HEK293 (cell line): ENCODE data around the gene RLN3.

Experiments
- BCL11B ChIP-seq: fragments of 450-650 bp; formaldehyde crosslinking; IDR thresholded peaks from 2 replicates; pipeline ENCODE4 v1.5.1; 2016; ENCODE audit warnings: low read depth, missing biosample characterization, missing genetic modification characterization
- FEZF1 ChIP-seq: fragments of 450-650 bp; formaldehyde crosslinking; IDR thresholded peaks from 2 replicates; pipeline ENCODE4 v1.5.1; 2016; ENCODE audit warnings: missing biosample characterization, missing genetic modification characterization
- ZBTB7A ChIP-seq: fragments of 450-650 bp; formaldehyde crosslinking; IDR thresholded peaks from 2 replicates; pipeline ENCODE4 v1.5.1; 2016; ENCODE audit warnings: low read depth, missing biosample characterization, missing genetic modification characterization
- ZFP3 ChIP-seq: fragments of 450-650 bp; formaldehyde crosslinking; IDR thresholded peaks from 2 replicates; pipeline ENCODE4 v1.5.1; 2016; ENCODE audit warnings: low read depth, missing biosample characterization, missing genetic modification characterization
- ZFP37 ChIP-seq: fragments of 450-650 bp; formaldehyde crosslinking; IDR thresholded peaks from 2 replicates; pipeline ENCODE4 v1.5.1; 2016; ENCODE audit warnings: missing biosample characterization, missing genetic modification characterization
- ZNF146 ChIP-seq: fragments of 450-650 bp; formaldehyde crosslinking; IDR thresholded peaks from 2 replicates; pipeline ENCODE4 v1.5.1; 2016; ENCODE audit warnings: missing biosample characterization, missing genetic modification characterization
- ZNF175 ChIP-seq: fragments of 450-650 bp; formaldehyde crosslinking; IDR thresholded peaks from 2 replicates; pipeline ENCODE4 v1.5.1; 2016; ENCODE audit warnings: missing biosample characterization, missing genetic modification characterization
- ZNF302 ChIP-seq: fragments of 450-650 bp; formaldehyde crosslinking; IDR thresholded peaks from 2 replicates; pipeline ENCODE4 v1.5.1; 2016; ENCODE audit warnings: missing biosample characterization, missing genetic modification characterization, low read depth
- ZNF324 ChIP-seq: fragments of 450-650 bp; formaldehyde crosslinking; IDR thresholded peaks from 2 replicates; pipeline ENCODE4 v1.5.1; 2016; ENCODE audit warnings: missing biosample characterization, missing genetic modification characterization
- ZNF354C ChIP-seq: fragments of 450-650 bp; formaldehyde crosslinking; IDR thresholded peaks from 2 replicates; pipeline ENCODE4 v1.5.1; 2016; ENCODE audit warnings: missing biosample characterization, missing genetic modification characterization, low read depth, borderline replicate concordance
- ZNF391 ChIP-seq: fragments of 450-650 bp; formaldehyde crosslinking; IDR thresholded peaks from 2 replicates; pipeline ENCODE4 v1.5.1; 2016; ENCODE audit warnings: low read depth, missing biosample characterization, missing genetic modification characterization, borderline replicate concordance
- ZNF529 ChIP-seq: fragments of 450-650 bp; formaldehyde crosslinking; IDR thresholded peaks from 2 replicates; pipeline ENCODE4 v1.5.1; 2017; ENCODE audit warnings: missing genetic modification characterization, missing biosample characterization; ENCODE audit not compliant: insufficient replicate concordance
- ZNF549 ChIP-seq: fragments of 450-650 bp; IDR thresholded peaks from 2 replicates; pipeline ENCODE4 v1.5.1; 2018; ENCODE audit warnings: missing biosample characterization, missing genetic modification characterization, mild to moderate bottlenecking, inconsistent platforms, moderate library complexity
- ZNF560 ChIP-seq: fragments of 450-650 bp; formaldehyde crosslinking; IDR thresholded peaks from 2 replicates; pipeline ENCODE4 v1.5.1; 2017; ENCODE audit warnings: missing biosample characterization, missing genetic modification characterization, borderline replicate concordance
- ZNF561 ChIP-seq: fragments of 450-650 bp; IDR thresholded peaks from 2 replicates; pipeline ENCODE4 v1.5.1; 2018; ENCODE audit warnings: missing biosample characterization, missing genetic modification characterization, borderline replicate concordance
- ZNF610 ChIP-seq: fragments of 450-650 bp; formaldehyde crosslinking; IDR thresholded peaks from 2 replicates; pipeline ENCODE4 v1.5.1; 2016; ENCODE audit warnings: missing biosample characterization, missing genetic modification characterization, borderline replicate concordance
- ZNF621 ChIP-seq: fragments of 450-650 bp; formaldehyde crosslinking; IDR thresholded peaks from 2 replicates; pipeline ENCODE4 v1.5.1; 2017; ENCODE audit warnings: missing biosample characterization, missing genetic modification characterization
- ZNF843 ChIP-seq: fragments of 450-650 bp; formaldehyde crosslinking; IDR thresholded peaks from 2 replicates; pipeline ENCODE4 v1.5.1; 2016; ENCODE audit warnings: missing biosample characterization, missing genetic modification characterization
- ZSCAN16 ChIP-seq: fragments of 450-650 bp; formaldehyde crosslinking; IDR thresholded peaks from 2 replicates; pipeline ENCODE4 v1.5.1; 2016; ENCODE audit warnings: missing biosample characterization, missing genetic modification characterization
- TF ChIP-seq, protein P1 (sequence below): fragments of 450-650 bp; formaldehyde crosslinking; IDR thresholded peaks from 2 replicates; pipeline ENCODE4 v1.5.1; 2016; ENCODE audit warnings: missing biosample characterization, missing genetic modification characterization, borderline replicate concordance
- TF ChIP-seq, protein P2 (sequence below): fragments of 450-650 bp; formaldehyde crosslinking; conservative IDR thresholded peaks from 2 replicates; pipeline ENCODE4 v1.5.1; 2016; ENCODE audit warnings: low read depth, missing biosample characterization, missing genetic modification characterization
- TF ChIP-seq, protein P3 (sequence below): fragments of 450-650 bp; formaldehyde crosslinking; IDR thresholded peaks from 2 replicates; pipeline ENCODE4 v1.5.1; 2016; ENCODE audit warnings: missing biosample characterization, missing genetic modification characterization
- TF ChIP-seq, protein P4 (sequence below): fragments of 450-650 bp; formaldehyde crosslinking; IDR thresholded peaks from 2 replicates; pipeline ENCODE4 v1.5.1; 2016; ENCODE audit warnings: missing biosample characterization, missing genetic modification characterization
- TF ChIP-seq, protein P5 (sequence below): fragments of 450-650 bp; formaldehyde crosslinking; IDR thresholded peaks from 2 replicates; pipeline ENCODE4 v1.5.1; 2016; ENCODE audit warnings: missing biosample characterization, missing genetic modification characterization
- TF ChIP-seq, protein P6 (sequence below): fragments of 450-650 bp; formaldehyde crosslinking; IDR thresholded peaks from 2 replicates; pipeline ENCODE4 v1.5.1; 2016; ENCODE audit warnings: missing biosample characterization, missing genetic modification characterization
- TF ChIP-seq, protein P7 (sequence below): fragments of 450-650 bp; formaldehyde crosslinking; IDR thresholded peaks from 2 replicates; pipeline ENCODE4 v1.5.1; 2016; ENCODE audit warnings: missing biosample characterization, missing genetic modification characterization

RLN3 gene

DNA sequence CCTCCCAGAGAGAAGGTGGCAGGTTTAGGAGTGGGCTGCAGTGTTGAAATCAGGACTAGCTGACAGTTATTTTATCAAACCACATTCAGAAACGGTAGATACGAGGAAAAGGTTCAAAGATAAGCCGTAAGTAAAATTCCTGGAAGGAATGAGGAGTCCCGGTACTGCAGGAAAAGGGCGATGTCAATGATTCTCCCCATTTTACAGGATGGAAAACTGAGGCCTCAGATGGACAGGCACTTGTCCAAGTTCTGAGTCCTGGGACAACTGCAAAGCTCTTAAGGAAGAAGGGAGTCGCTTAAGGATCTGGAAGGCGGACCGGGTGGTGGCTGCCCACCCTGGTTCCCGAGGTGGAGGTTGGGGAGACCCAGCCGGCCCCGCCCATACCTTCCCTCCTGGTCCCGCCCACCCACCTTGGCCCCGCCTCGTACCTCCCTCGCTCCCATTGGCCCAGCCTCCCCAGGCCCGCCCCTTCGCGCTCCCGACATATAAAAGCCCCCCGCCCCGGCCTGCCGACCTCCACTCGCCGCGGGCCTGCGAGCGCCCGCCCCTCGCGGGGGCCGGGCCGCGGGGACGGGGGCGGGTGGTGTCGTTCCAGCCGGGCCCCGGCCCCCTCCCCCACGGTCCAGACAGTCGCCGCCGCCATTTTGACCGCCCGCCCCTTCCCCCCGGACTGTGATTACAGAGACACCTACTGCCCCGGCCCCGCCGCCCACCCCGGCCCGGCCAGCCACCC lies 22.4 kb upstream of the RLN3 start (continued):
- no peak for TF ChIP-seq ZNF561 (tag by site-specific recombination)
- TF ChIP-seq ZNF175 (tag by site-specific recombination), result no peak
- no peak for TF ChIP-seq ZFP3 (tag by site-specific recombination)
- TF ChIP-seq, protein P1, sequence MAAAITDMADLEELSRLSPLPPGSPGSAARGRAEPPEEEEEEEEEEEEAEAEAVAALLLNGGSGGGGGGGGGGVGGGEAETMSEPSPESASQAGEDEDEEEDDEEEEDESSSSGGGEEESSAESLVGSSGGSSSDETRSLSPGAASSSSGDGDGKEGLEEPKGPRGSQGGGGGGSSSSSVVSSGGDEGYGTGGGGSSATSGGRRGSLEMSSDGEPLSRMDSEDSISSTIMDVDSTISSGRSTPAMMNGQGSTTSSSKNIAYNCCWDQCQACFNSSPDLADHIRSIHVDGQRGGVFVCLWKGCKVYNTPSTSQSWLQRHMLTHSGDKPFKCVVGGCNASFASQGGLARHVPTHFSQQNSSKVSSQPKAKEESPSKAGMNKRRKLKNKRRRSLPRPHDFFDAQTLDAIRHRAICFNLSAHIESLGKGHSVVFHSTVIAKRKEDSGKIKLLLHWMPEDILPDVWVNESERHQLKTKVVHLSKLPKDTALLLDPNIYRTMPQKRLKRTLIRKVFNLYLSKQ (tag by site-specific recombination), result no peak
- 0 out of 2 replicates have a peak, but pooled peaks have one; percentile 7 for TF ChIP-seq ZNF560 (tag by site-specific recombination)
- TF ChIP-seq ZNF391 (tag by site-specific recombination), result peak; percentile 76; the same call in 1 of the 2 replicates
- TF ChIP-seq, protein P2, sequence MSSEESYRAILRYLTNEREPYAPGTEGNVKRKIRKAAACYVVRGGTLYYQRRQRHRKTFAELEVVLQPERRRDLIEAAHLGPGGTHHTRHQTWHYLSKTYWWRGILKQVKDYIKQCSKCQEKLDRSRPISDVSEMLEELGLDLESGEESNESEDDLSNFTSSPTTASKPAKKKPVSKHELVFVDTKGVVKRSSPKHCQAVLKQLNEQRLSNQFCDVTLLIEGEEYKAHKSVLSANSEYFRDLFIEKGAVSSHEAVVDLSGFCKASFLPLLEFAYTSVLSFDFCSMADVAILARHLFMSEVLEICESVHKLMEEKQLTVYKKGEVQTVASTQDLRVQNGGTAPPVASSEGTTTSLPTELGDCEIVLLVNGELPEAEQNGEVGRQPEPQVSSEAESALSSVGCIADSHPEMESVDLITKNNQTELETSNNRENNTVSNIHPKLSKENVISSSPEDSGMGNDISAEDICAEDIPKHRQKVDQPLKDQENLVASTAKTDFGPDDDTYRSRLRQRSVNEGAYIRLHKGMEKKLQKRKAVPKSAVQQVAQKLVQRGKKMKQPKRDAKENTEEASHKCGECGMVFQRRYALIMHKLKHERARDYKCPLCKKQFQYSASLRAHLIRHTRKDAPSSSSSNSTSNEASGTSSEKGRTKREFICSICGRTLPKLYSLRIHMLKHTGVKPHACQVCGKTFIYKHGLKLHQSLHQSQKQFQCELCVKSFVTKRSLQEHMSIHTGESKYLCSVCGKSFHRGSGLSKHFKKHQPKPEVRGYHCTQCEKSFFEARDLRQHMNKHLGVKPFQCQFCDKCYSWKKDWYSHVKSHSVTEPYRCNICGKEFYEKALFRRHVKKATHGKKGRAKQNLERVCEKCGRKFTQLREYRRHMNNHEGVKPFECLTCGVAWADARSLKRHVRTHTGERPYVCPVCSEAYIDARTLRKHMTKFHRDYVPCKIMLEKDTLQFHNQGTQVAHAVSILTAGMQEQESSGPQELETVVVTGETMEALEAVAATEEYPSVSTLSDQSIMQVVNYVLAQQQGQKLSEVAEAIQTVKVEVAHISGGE, result no peak; the same call in 1 of the 2 replicates
- no peak for TF ChIP-seq ZSCAN16 (tag by site-specific recombination)
- TF ChIP-seq, protein P3, sequence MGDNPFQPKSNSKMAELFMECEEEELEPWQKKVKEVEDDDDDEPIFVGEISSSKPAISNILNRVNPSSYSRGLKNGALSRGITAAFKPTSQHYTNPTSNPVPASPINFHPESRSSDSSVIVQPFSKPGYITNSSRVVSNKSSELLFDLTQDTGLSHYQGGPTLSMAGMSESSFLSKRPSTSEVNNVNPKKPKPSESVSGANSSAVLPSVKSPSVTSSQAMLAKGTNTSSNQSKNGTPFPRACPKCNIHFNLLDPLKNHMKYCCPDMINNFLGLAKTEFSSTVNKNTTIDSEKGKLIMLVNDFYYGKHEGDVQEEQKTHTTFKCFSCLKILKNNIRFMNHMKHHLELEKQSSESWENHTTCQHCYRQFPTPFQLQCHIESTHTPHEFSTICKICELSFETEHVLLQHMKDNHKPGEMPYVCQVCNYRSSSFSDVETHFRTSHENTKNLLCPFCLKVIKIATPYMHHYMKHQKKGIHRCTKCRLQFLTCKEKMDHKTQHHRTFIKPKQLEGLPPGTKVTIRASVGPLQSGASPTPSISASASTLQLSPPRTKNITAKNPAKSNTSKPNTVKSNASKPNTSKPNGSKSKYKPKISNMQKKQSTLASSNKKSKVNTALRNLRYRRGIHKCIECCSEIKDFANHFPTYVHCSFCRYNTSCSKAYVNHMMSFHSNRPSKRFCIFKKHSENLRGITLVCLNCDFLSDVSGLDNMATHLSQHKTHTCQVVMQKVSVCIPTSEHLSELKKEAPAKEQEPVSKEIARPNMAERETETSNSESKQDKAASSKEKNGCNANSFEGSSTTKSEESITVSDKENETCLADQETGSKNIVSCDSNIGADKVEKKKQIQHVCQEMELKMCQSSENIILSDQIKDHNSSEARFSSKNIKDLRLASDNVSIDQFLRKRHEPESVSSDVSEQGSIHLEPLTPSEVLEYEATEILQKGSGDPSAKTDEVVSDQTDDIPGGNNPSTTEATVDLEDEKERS (tag by site-specific recombination), result peak; percentile 94
- no peak for TF ChIP-seq ZNF621 (tag by site-specific recombination)
- TF ChIP-seq, protein P4, sequence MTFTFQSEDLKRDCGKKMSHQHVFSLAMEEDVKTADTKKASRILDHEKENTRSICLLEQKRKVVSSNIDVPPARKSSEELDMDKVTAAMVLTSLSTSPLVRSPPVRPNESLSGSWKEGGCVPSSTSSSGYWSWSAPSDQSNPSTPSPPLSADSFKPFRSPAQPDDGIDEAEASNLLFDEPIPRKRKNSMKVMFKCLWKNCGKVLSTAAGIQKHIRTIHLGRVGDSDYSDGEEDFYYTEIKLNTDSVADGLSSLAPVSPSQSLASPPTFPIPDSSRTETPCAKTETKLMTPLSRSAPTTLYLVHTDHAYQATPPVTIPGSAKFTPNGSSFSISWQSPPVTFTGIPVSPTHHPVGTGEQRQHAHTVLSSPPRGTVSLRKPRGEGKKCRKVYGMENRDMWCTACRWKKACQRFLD, result no peak
- TF ChIP-seq ZFP37 (tag by site-specific recombination), result no peak
- no peak for TF ChIP-seq ZNF302 (tag by site-specific recombination)
- peak; percentile 72; the same call in 1 of the 2 replicates for TF ChIP-seq ZNF324
- TF ChIP-seq, protein P5, sequence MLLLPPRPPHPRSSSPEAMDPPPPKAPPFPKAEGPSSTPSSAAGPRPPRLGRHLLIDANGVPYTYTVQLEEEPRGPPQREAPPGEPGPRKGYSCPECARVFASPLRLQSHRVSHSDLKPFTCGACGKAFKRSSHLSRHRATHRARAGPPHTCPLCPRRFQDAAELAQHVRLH (tag by site-specific recombination), result peak; percentile 96
- TF ChIP-seq ZNF610 (tag by site-specific recombination), result no peak
- TF ChIP-seq, protein P6, sequence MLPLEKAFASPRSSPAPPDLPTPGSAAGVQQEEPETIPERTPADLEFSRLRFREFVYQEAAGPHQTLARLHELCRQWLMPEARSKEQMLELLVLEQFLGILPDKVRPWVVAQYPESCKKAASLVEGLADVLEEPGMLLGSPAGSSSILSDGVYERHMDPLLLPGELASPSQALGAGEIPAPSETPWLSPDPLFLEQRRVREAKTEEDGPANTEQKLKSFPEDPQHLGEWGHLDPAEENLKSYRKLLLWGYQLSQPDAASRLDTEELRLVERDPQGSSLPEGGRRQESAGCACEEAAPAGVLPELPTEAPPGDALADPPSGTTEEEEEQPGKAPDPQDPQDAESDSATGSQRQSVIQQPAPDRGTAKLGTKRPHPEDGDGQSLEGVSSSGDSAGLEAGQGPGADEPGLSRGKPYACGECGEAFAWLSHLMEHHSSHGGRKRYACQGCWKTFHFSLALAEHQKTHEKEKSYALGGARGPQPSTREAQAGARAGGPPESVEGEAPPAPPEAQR (tag by site-specific recombination), result no peak
- TF ChIP-seq, protein P7, sequence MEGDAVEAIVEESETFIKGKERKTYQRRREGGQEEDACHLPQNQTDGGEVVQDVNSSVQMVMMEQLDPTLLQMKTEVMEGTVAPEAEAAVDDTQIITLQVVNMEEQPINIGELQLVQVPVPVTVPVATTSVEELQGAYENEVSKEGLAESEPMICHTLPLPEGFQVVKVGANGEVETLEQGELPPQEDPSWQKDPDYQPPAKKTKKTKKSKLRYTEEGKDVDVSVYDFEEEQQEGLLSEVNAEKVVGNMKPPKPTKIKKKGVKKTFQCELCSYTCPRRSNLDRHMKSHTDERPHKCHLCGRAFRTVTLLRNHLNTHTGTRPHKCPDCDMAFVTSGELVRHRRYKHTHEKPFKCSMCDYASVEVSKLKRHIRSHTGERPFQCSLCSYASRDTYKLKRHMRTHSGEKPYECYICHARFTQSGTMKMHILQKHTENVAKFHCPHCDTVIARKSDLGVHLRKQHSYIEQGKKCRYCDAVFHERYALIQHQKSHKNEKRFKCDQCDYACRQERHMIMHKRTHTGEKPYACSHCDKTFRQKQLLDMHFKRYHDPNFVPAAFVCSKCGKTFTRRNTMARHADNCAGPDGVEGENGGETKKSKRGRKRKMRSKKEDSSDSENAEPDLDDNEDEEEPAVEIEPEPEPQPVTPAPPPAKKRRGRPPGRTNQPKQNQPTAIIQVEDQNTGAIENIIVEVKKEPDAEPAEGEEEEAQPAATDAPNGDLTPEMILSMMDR (tag by site-specific recombination), result no peak
- peak; percentile 25; the same call in 1 of the 2 replicates for TF ChIP-seq ZNF146
- TF ChIP-seq BCL11B (tag by site-specific recombination), result 0 out of 2 replicates have a peak, but pooled peaks have one; percentile 20
- TF ChIP-seq ZBTB7A (tag by site-specific recombination), result peak; percentile 79
- TF ChIP-seq FEZF1 (tag by site-specific recombination), result no peak
- no peak for TF ChIP-seq ZNF354C (tag by site-specific recombination)
- no peak for TF ChIP-seq ZNF843 (tag by site-specific recombination)
- no peak for TF ChIP-seq ZNF549 (tag by site-specific recombination)
- TF ChIP-seq ZNF529, result no peak
